Upper lobe of left lung (tissue), 6 donors: ENCODE data around the gene ESYT2. TPM values are rescaled to one million over a fixed set of nuclear protein-coding genes. Genes with fewer than 3 reads are reported as not detected.

Source experiments
- ATAC-seq, 2 donors: fragments of 200-7000 bp; cut with Tn5 transposase; one replicate each; pipeline ENCODE4 v1.9.1; 2022; ENCODE audit warnings: mild to moderate bottlenecking in 2 of 2, moderate library complexity in 2 of 2; ENCODE audit not compliant: low FRiP score in 2 of 2
- DNase-seq, 2 donors: peaks; one replicate each; pipeline ENCODE4 v3.0.0-alpha.2; 2019 to 2020
- H3K27ac ChIP-seq, 4 donors: fragments of 200-600 bp; sonication (generic); one replicate each; pipeline ENCODE4 v1.5.1; 2016 to 2019
- H3K27me3 ChIP-seq, 4 donors: fragments of 200-600 bp; sonication (generic); one replicate each; pipeline ENCODE4 v1.5.1; 2017 to 2019
- H3K36me3 ChIP-seq, 4 donors: fragments of 200-600 bp; sonication (generic); one replicate each; pipeline ENCODE4 v1.5.1; 2016 to 2019
- H3K4me1 ChIP-seq, 4 donors: fragments of 200-600 bp; sonication (generic); one replicate each; pipeline ENCODE4 v1.5.1; 2018 to 2019
- H3K4me3 ChIP-seq, 4 donors: fragments of 200-600 bp; sonication (generic); one replicate each; pipeline ENCODE4 v1.5.1; 2017 to 2019; ENCODE audit warnings: mild to moderate bottlenecking in 2 of 4, moderate library complexity in 1 of 4
- H3K9me3 ChIP-seq, 4 donors: fragments of 200-600 bp; sonication (generic); one replicate each; pipeline ENCODE4 v1.5.1; 2018 to 2019
- CTCF ChIP-seq, 6 experiments: fragments of 450-650 bp in 4 of 6; fragments of 200-600 bp in 2 of 6; sonication (generic) in 2 of 6; IDR thresholded peaks; one replicate each; pipeline ENCODE4 v1.5.1; 2016 to 2019; ENCODE audit warnings: antibody characterized with exemption in 6 of 6
- EP300 ChIP-seq, 4 donors: sonication (generic); formaldehyde crosslinking; IDR thresholded peaks; one replicate each; pipeline ENCODE4 v1.5.1; 2017; ENCODE audit warnings: antibody characterized with exemption in 4 of 4, control low read depth in 2 of 4
- POLR2A ChIP-seq, 4 donors: fragments of 450-650 bp; IDR thresholded peaks; one replicate each; pipeline ENCODE4 v1.5.1; 2016 to 2017; ENCODE audit warnings: antibody characterized with exemption in 4 of 4, mild to moderate bottlenecking in 2 of 4
- POLR2AphosphoS5 ChIP-seq, 2 donors: sonication (generic); formaldehyde crosslinking; IDR thresholded peaks; one replicate each; pipeline ENCODE4 v1.5.1; 2017; ENCODE audit warnings: antibody characterized with exemption in 2 of 2
- WGBS, 2 donors: methylation state at CpG; one replicate each; pipeline ENCODE4 v1.1.5; 2017 to 2018; 5-methylcytosine and 5-hydroxymethylcytosine counted together
- total RNA-seq, 6 donors: library from RNA; depleted of rRNA in 4 of 6; stranded (reverse); fragments of >200 nt in 4 of 6; gene quantifications; one replicate each; pipeline versions ENCODE4 v1.1.0 to v1.2.1, GENCODE V29; 2016 to 2021
- donor health status: DM: no; HTN: no; CAD: no; lungs with moderate emphysema.
- donor health status: DM: no; HTN: yes; CAD: no; lungs with severe emphysema.

ESYT2 gene
- total RNA-seq, 6 donors from 2014 or later: 60.7 to 115 (median 74.7) TPM

GRCh38 chr7:158733220-158733519 lies 96.1 kb downstream of the ESYT2 start:
- 72 to 76% methylated on average over 1 of the region's 1 CpG for WGBS, 2 donors
- Histone ChIP-seq H3K36me3 (peaks cover 5 to 67% (median 35%) of the 10 kb centered on the region in 4 donors), H3K27me3 (no peaks in the 10 kb centered on the region), H3K9me3 (no peaks in the 10 kb centered on the region), H3K4me3 (no peak overlapping the region), H3K4me1 (peaks cover 0 to 7% (median 3%) of the 10 kb centered on the region in 4 donors), H3K27ac (no peak overlapping the region)
- ATAC-seq: no peak
- DNase-seq: no peak
- TF ChIP-seq EP300 (IDR thresholded peaks at IDR 0.05) (no peak), CTCF (IDR thresholded peaks at IDR 0.05) (no peak), POLR2A (IDR thresholded peaks at IDR 0.05) (no peak), POLR2AphosphoS5 (IDR thresholded peaks at IDR 0.05) (no peak)

- H3K4me1 ChIP-seq: peaks cover 0 to 7% (median 3%) of the 10 kb centered on the region in 4 donors
- H3K36me3 ChIP-seq: peaks cover 5 to 62% (median 31%) of the 10 kb centered on the region in 4 donors
- H3K27ac ChIP-seq: no peak overlapping the region
- no peak for TF ChIP-seq EP300 (IDR thresholded peaks at IDR 0.05)
- no peak for TF ChIP-seq POLR2AphosphoS5 (IDR thresholded peaks at IDR 0.05)
- TF ChIP-seq CTCF (IDR thresholded peaks at IDR 0.05): no peak
- TF ChIP-seq POLR2A (IDR thresholded peaks at IDR 0.05): no peak
- ATAC-seq (no peak), DNase-seq (peak in 1 of 2 donors; percentile 54)
- H3K9me3 ChIP-seq: no peaks in the 10 kb centered on the region
- no peaks in the 10 kb centered on the region for H3K27me3 ChIP-seq
- 85% methylated on average over 10 of the region's 10 CpGs for WGBS, 2 donors
- H3K4me3 ChIP-seq: no peak overlapping the region
Observed at GRCh38 chr7:158732494-158733219, 96.7 kb downstream of the ESYT2 start.

- peaks cover 5 to 53% (median 25%) of the 10 kb centered on the region in 4 donors for H3K36me3 ChIP-seq
- no peaks in the 10 kb centered on the region for H3K27me3 ChIP-seq
- no peak for TF ChIP-seq POLR2AphosphoS5 (IDR thresholded peaks at IDR 0.05)
- no peak for TF ChIP-seq EP300 (IDR thresholded peaks at IDR 0.05)
- TF ChIP-seq POLR2A (IDR thresholded peaks at IDR 0.05): no peak
- no peak for TF ChIP-seq CTCF (IDR thresholded peaks at IDR 0.05)
- no peak for ATAC-seq
- WGBS, 2 donors: 89 to 90% methylated on average over 6 of the region's 6 CpGs
- H3K4me3 ChIP-seq: no peak overlapping the region
- peaks cover 0 to 7% (median 3%) of the 10 kb centered on the region in 4 donors for H3K4me1 ChIP-seq
- DNase-seq: no peak
- H3K27ac ChIP-seq: no peak overlapping the region
- no peaks in the 10 kb centered on the region for H3K9me3 ChIP-seq
Observed at GRCh38 chr7:158731761-158732160, 97.5 kb downstream of the ESYT2 start.

GRCh38 chr7:158730383-158731346 lies 98.6 kb downstream of the ESYT2 start:
- ATAC-seq (no peak), DNase-seq (no peak)
- Histone ChIP-seq H3K4me3 (no peak overlapping the region), H3K4me1 (peaks cover 0 to 7% (median 3%) of the 10 kb centered on the region in 4 donors), H3K27me3 (no peaks in the 10 kb centered on the region), H3K36me3 (peaks cover 5 to 43% (median 18%) of the 10 kb centered on the region in 4 donors), H3K27ac (peak overlapping the region; percentile 1 to 35 (median 15)), H3K9me3 (no peaks in the 10 kb centered on the region)
- no peak for TF ChIP-seq CTCF (IDR thresholded peaks at IDR 0.05)
- no peak for TF ChIP-seq POLR2A (IDR thresholded peaks at IDR 0.05)
- no peak for TF ChIP-seq POLR2AphosphoS5 (IDR thresholded peaks at IDR 0.05)
- no peak for TF ChIP-seq EP300 (IDR thresholded peaks at IDR 0.05)
- 53 to 60% methylated on average over 23 of the region's 23 CpGs for WGBS, 2 donors
